K562 (cell line): ENCODE data around the gene AKT3. TPM values are rescaled to one million over a fixed set of nuclear protein-coding genes. Genes with fewer than 3 reads are reported as not detected.

Experiments used
- ATAC-seq: fragments of 200-7000 bp; cut with Tn5 transposase; 3 replicates; pipeline ENCODE4 v1.9.1; 2020; ENCODE audit warnings: moderate library complexity
- BruUV-seq: library from RNA; stranded (reverse); fragments of 400-500 nt; replicated peaks from 2 replicates; lab custom pipeline; 2021; lab: Mats Ljungman, UMichigan
- CTCF ChIA-PET: fragments of 300-600 bp; formaldehyde crosslinking; extraction: SDS; loops from one replicate; lab custom pipeline; 2021; ENCODE audit warnings: low intra/inter-chr PET ratio; lab: Yijun Ruan, JAX
- POLR2A ChIA-PET: fragments of 300-600, 350-650 bp; sonication (Branson Sonifier 250); formaldehyde crosslinking; extraction: SDS; loops from one replicate; lab custom pipeline; 2021; ENCODE audit warnings: antibody characterized with exemption, inconsistent platforms; lab: Yijun Ruan, JAX
- DNase-seq, 4 experiments: peaks; one replicate each; pipeline versions ENCODE4 v3.0.0 to v3.0.0-alpha.2; 2011 to 2018; ENCODE audit warnings: low spot score in 3 of 4, mixed read lengths in 3 of 4; ENCODE audit errors: extremely low read depth in 1 of 4
- FAIRE-seq: peaks from 2 replicates; lab custom pipeline; 2011; peaks lifted over from hg19 to GRCh38; lab: Jason Lieb, UNC
- H2AFZ ChIP-seq: 2 replicates; pipeline ENCODE4 v1.6.0; 2011; ENCODE audit warnings: low read depth, low read length, control low read depth, inconsistent platforms
- H3K27ac ChIP-seq: fragments of 200-600 bp; 3 replicates; pipeline ENCODE4 v1.8.0; 2011; ENCODE audit warnings: low read depth, mild to moderate bottlenecking, control low read depth, inconsistent platforms, low read length, moderate library complexity, mixed read lengths; ENCODE audit errors: extremely low read depth
- H3K27me3 ChIP-seq, 2 experiments: fragments of 300-600 bp in 1 of 2; 2 replicates in 1 of 2; 3 replicates in 1 of 2; pipeline versions ENCODE4 v1.6.0 to v1.8.0; 2011; ENCODE audit warnings: inconsistent platforms in 2 of 2, low read length in 2 of 2, mild to moderate bottlenecking in 1 of 2, mixed read lengths in 1 of 2, moderate library complexity in 1 of 2; ENCODE audit not compliant: control insufficient read depth in 2 of 2, insufficient read depth in 2 of 2
- H3K36me3 ChIP-seq: fragments of 300-600 bp; 3 replicates; pipeline ENCODE4 v1.8.0; 2011; ENCODE audit warnings: mild to moderate bottlenecking, low read length, inconsistent platforms; ENCODE audit not compliant: control insufficient read depth, insufficient read depth
- H3K4me1 ChIP-seq, 2 experiments: fragments of 200-600 bp in 1 of 2; replicated peaks in 1 of 2; 2 replicates in 1 of 2; 3 replicates in 1 of 2; pipeline versions ENCODE4 v1.5.1 to v1.8.0; 2011; ENCODE audit warnings: inconsistent platforms in 2 of 2, low read length in 2 of 2, mild to moderate bottlenecking in 1 of 2, mixed read lengths in 1 of 2, moderate library complexity in 1 of 2; ENCODE audit not compliant: control insufficient read depth in 2 of 2, insufficient read depth in 2 of 2
- H3K4me2 ChIP-seq: 2 replicates; pipeline ENCODE4 v1.6.1; 2011; ENCODE audit warnings: low read length, control low read depth, inconsistent platforms, mixed read lengths; ENCODE audit not compliant: insufficient read depth
- H3K4me3 ChIP-seq: fragments of 200-600 bp; sonication (generic), shearing (Covaris generic); 2 replicates; pipeline ENCODE4 v1.5.1; 2016; ENCODE audit warnings: control low read depth, inconsistent platforms
- H3K79me2 ChIP-seq: fragments of 200-600 bp; 3 replicates; pipeline ENCODE4 v1.8.0; 2011; ENCODE audit warnings: low read length, inconsistent platforms; ENCODE audit not compliant: control insufficient read depth, insufficient read depth
- H3K9ac ChIP-seq, 2 experiments: 2 replicates each; pipeline versions ENCODE4 v1.6.0 to v1.6.1; 2011; ENCODE audit warnings: low read depth in 2 of 2, low read length in 2 of 2, control low read depth in 1 of 2, inconsistent platforms in 1 of 2, mild to moderate bottlenecking in 1 of 2, mixed read lengths in 1 of 2; ENCODE audit not compliant: insufficient read depth in 1 of 2
- H3K9me1 ChIP-seq: one replicate; pipeline ENCODE4 v1.6.0; 2011; ENCODE audit warnings: inconsistent platforms, mild to moderate bottlenecking, low read length, moderate library complexity; ENCODE audit not compliant: control insufficient read depth, insufficient read depth
- H3K9me3 ChIP-seq: replicated peaks from 2 replicates; pipeline ENCODE4 v1.5.1; 2011; ENCODE audit warnings: low read depth, low read length, inconsistent platforms; ENCODE audit not compliant: control insufficient read depth, insufficient read depth
- H4K20me1 ChIP-seq: replicated peaks from 2 replicates; pipeline ENCODE4 v1.6.1; 2011; ENCODE audit warnings: low read length, inconsistent platforms, mixed read lengths; ENCODE audit not compliant: control insufficient read depth, insufficient read depth
- DMBX1 ChIP-seq: fragments of 250-450 bp; sonication (Bioruptor Pico); IDR thresholded peaks from 2 replicates; pipeline ENCODE4 v1.8.0; 2022; ENCODE audit warnings: inconsistent platforms, mild to moderate bottlenecking, moderate library complexity, borderline replicate concordance
- FOXP1 ChIP-seq: sonication (generic); formaldehyde crosslinking; IDR thresholded peaks from 2 replicates; pipeline ENCODE4 v1.8.0; 2022; ENCODE audit warnings: mild to moderate bottlenecking, missing genetic modification reagents
- HOXB6 ChIP-seq: fragments of 250-450 bp; sonication (Bioruptor Pico); IDR thresholded peaks from 2 replicates; pipeline ENCODE4 v1.5.1; 2022; ENCODE audit warnings: mild to moderate bottlenecking, borderline replicate concordance
- KAT2B ChIP-seq: IDR thresholded peaks from one replicate; pipeline ENCODE4 v1.6.1; 2012; ENCODE audit warnings: low read depth, mild to moderate bottlenecking, control low read depth, inconsistent platforms, low read length, moderate library complexity
- KLF1 ChIP-seq: fragments of 450-650 bp; IDR thresholded peaks from 2 replicates; pipeline ENCODE4 v1.6.1; 2016; ENCODE audit warnings: missing genetic modification characterization, missing compliant biosample characterization
- MAFF ChIP-seq: IDR thresholded peaks from 2 replicates; pipeline ENCODE4 v1.6.1; 2012; ENCODE audit warnings: low read length, improper control_type of control experiment
- POLR3A ChIP-seq: IDR thresholded peaks from 2 replicates; pipeline ENCODE4 v1.6.1; 2011; ENCODE audit warnings: borderline replicate concordance, mild to moderate bottlenecking, moderate library complexity; ENCODE audit not compliant: insufficient read length, insufficient read depth; ENCODE audit errors: extremely low read depth
- SIN3A ChIP-seq, 2 experiments: fragments of 150-350 bp in 1 of 2; IDR thresholded peaks; 2 replicates each; pipeline ENCODE4 v1.6.1; 2011 to 2016; ENCODE audit warnings: borderline replicate concordance in 2 of 2, low read depth in 2 of 2, low read length in 2 of 2, mild to moderate bottlenecking in 2 of 2, moderate library complexity in 2 of 2; ENCODE audit not compliant: control insufficient read depth in 1 of 2
- SMAD4 ChIP-seq: fragments of 250-450 bp; sonication (Bioruptor Pico); conservative IDR thresholded peaks from 2 replicates; pipeline ENCODE4 v1.8.0; 2021; ENCODE audit warnings: inconsistent platforms, mild to moderate bottlenecking, moderate library complexity
- STAG1 ChIP-seq: sonication (generic); formaldehyde crosslinking; IDR thresholded peaks from 2 replicates; pipeline ENCODE4 v1.5.0; 2020; ENCODE audit warnings: missing genetic modification reagents, borderline replicate concordance
- ZBTB8A ChIP-seq: fragments of 450-650 bp; IDR thresholded peaks from 2 replicates; pipeline ENCODE4 v1.6.1; 2018; ENCODE audit warnings: mild to moderate bottlenecking, moderate library complexity; ENCODE audit not compliant: partially characterized antibody
- ZNF140 ChIP-seq: fragments of 250-450 bp; sonication (Bioruptor Pico); IDR thresholded peaks from 2 replicates; pipeline ENCODE4 v1.8.0; 2021; ENCODE audit warnings: moderate library complexity, mild to moderate bottlenecking, inconsistent platforms
- ZNF324 ChIP-seq: fragments of 250-450 bp; sonication (Bioruptor Pico); IDR thresholded peaks from 2 replicates; pipeline ENCODE4 v1.4.0; 2020; ENCODE audit warnings: mild to moderate bottlenecking
- ZNF77 ChIP-seq: fragments of 250-450 bp; sonication (Bioruptor Pico); IDR thresholded peaks from 2 replicates; pipeline ENCODE4 v1.5.0; 2020
- WGBS: fragments of 100-300 bp; shearing (Covaris generic); methylation state at CpG from one replicate; pipeline ENCODE4 v1.1.6; 2016; ENCODE audit warnings: low coverage, mixed read lengths; ENCODE audit not compliant: insufficient coverage; ENCODE audit errors: missing lambda C conversion rate; 5-methylcytosine and 5-hydroxymethylcytosine counted together
- in situ Hi-C: fragments of 300-500 bp; cut with MboI; formaldehyde crosslinking; loops from 4 replicates; pipeline ENCODE4 v1.15.0; 2018; ENCODE audit warnings: inconsistent platforms, mixed read lengths
- intact Hi-C: fragments of 100-400 bp; cut with micrococcal nuclease; formaldehyde crosslinking; loops from 2 replicates; pipeline ENCODE4 v1.14.2; 2022
- polyA plus RNA-seq, 8 experiments: library from polyadenylated mRNA; depleted of rRNA in 4 of 8; stranded (reverse) in 5 of 8; unstranded in 3 of 8; fragments of >200 nt; fragmentation: Nextera tagmentation in 2 of 8; fragmentation: Illumina TruSeq in 1 of 8; extraction: Ambion mirVana in 2 of 8; extraction: Trizol in 1 of 8; gene quantifications; 2 replicates each; pipeline versions ENCODE4 v1.2.1 to v1.2.3, GENCODE V29; 2011 to 2014; ENCODE audit warnings: inconsistent platforms in 1 of 8, missing spikeins in 1 of 8
- total RNA-seq, 7 experiments: library from RNA; depleted of rRNA in 6 of 7; stranded (reverse); fragments of >200 nt in 6 of 7; fragmentation: Illumina TruSeq in 2 of 7; extraction: Trizol in 2 of 7; gene quantifications; 2 replicates each; pipeline versions ENCODE4 v1.2.1 to v1.2.3, GENCODE V29; 2011 to 2021; ENCODE audit warnings: low replicate concordance in 1 of 7
- TF ChIP-seq, protein P1 (sequence below): fragments of 450-650 bp; IDR thresholded peaks from 2 replicates; pipeline ENCODE4 v1.6.1; 2016; ENCODE audit warnings: antibody characterized with exemption
- TF ChIP-seq, protein P2 (sequence below): fragments of 450-650 bp; IDR thresholded peaks from 2 replicates; pipeline ENCODE4 v1.6.1; 2016; ENCODE audit warnings: borderline replicate concordance
- TF ChIP-seq, protein P3 (sequence below): sonication (generic); formaldehyde crosslinking; IDR thresholded peaks from 2 replicates; pipeline ENCODE4 v1.5.0; 2020; ENCODE audit warnings: missing genetic modification reagents

AKT3 gene
- total and polyA plus RNA-seq, 9 of the 15 experiments (the other 6 are each of a cell fraction or from before 2014, with no cell fraction given), result 0.04 to 0.54 (median 0.18) TPM; not detected in 1

DNA sequence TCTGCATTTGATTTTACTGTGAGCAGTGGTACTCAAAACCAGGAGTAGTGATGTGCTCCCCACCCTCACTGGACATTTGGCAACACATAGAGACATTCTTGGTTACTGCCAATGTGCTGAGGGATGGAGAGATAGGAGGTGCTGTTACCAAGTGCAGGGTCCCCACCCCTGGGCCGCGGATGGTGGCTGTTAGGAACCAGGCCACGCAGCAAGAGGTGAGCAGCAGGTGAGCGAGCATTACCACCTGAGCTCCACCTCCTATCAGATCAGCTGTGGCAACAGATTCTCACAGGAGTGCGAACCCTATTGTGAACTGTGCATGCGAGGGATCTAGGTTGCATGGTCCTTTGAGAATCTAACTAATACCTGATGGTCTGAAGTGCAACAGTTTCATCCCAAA lies 95.7 kb downstream of the AKT3 start (continued):
- no peak for TF ChIP-seq DMBX1 (CRISPR knock-in tag)
- TF ChIP-seq ZNF140 (CRISPR knock-in tag), result no peak
- TF ChIP-seq KLF1 (tag), result no peak
- TF ChIP-seq KAT2B, result no peak
- no peak for TF ChIP-seq HOXB6 (CRISPR knock-in tag)

DNA sequence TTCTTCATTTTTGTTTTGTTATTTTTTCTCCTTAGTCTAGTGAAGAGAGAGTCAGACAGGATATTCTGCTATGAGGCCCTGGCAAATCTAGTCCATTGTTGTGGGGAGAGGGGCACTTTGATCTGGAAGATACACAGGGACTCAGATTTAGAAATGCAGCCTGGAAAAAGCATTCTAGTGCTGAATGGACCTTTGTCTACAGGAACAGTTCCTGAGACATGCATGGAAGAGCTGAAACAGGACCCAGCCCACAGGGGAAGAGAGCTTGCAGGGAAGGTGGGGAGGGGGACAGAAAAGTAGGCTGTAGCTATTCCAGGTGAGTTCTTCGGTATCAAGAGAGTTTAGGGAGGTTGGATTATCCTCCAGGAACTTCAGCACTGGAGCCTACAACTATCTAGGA lies 98.5 kb downstream of the AKT3 start:
- Histone ChIP-seq H3K27me3 (no peaks in the 10 kb centered on the region), H3K4me2 (no peak overlapping the region), H3K79me2 (no peaks in the 10 kb centered on the region), H3K4me1 (no peaks in the 10 kb centered on the region), H4K20me1 (no peaks in the 10 kb centered on the region), H3K36me3 (no peaks in the 10 kb centered on the region), H2AFZ (no peak overlapping the region), H3K27ac (no peak overlapping the region), H3K9me3 (no peaks in the 10 kb centered on the region), H3K9me1 (no peaks in the 10 kb centered on the region), H3K9ac (no peak overlapping the region), H3K4me3 (no peak overlapping the region)
- no peak for FAIRE-seq
- ChIA-PET POLR2A (no interaction called here), CTCF (no interaction called here)
- ATAC-seq, result no peak
- 0% methylated on average over 1 of the region's 1 CpG for WGBS
- BruUV-seq, result no TSS peak
- intact Hi-C loops, result no loop called here
- DNase-seq, result no peak
- in situ Hi-C loops, result no loop called here
- no peak for TF ChIP-seq POLR3A
- no peak for TF ChIP-seq ZNF324 (CRISPR knock-in tag)
- TF ChIP-seq ZNF77 (CRISPR knock-in tag), result no peak
- TF ChIP-seq, protein P1, sequence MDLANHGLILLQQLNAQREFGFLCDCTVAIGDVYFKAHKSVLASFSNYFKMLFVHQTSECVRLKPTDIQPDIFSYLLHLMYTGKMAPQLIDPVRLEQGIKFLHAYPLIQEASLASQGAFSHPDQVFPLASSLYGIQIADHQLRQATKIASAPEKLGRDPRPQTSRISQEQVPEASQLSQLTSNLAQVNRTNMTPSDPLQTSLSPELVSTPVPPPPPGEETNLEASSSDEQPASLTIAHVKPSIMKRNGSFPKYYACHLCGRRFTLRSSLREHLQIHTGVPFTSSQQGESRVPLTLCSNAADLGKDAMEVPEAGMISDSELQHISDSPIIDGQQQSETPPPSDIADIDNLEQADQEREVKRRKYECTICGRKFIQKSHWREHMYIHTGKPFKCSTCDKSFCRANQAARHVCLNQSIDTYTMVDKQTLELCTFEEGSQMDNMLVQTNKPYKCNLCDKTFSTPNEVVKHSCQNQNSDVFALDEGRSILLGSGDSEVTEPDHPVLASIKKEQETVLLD, result no peak
- TF ChIP-seq SIN3A (IDR thresholded peaks at IDR 0.05; ENCODE audit: borderline replicate concordance in 2 of 2, control insufficient read depth in 1 of 2, low read depth in 2 of 2, low read length in 2 of 2), result no peak
- TF ChIP-seq, protein P2, sequence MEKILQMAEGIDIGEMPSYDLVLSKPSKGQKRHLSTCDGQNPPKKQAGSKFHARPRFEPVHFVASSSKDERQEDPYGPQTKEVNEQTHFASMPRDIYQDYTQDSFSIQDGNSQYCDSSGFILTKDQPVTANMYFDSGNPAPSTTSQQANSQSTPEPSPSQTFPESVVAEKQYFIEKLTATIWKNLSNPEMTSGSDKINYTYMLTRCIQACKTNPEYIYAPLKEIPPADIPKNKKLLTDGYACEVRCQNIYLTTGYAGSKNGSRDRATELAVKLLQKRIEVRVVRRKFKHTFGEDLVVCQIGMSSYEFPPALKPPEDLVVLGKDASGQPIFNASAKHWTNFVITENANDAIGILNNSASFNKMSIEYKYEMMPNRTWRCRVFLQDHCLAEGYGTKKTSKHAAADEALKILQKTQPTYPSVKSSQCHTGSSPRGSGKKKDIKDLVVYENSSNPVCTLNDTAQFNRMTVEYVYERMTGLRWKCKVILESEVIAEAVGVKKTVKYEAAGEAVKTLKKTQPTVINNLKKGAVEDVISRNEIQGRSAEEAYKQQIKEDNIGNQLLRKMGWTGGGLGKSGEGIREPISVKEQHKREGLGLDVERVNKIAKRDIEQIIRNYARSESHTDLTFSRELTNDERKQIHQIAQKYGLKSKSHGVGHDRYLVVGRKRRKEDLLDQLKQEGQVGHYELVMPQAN, result no peak
- TF ChIP-seq MAFF, result no peak
- TF ChIP-seq, protein P3, sequence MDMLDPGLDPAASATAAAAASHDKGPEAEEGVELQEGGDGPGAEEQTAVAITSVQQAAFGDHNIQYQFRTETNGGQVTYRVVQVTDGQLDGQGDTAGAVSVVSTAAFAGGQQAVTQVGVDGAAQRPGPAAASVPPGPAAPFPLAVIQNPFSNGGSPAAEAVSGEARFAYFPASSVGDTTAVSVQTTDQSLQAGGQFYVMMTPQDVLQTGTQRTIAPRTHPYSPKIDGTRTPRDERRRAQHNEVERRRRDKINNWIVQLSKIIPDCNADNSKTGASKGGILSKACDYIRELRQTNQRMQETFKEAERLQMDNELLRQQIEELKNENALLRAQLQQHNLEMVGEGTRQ, result no peak
- TF ChIP-seq FOXP1 (CRISPR knock-in tag), result no peak
- no peak for TF ChIP-seq STAG1
- TF ChIP-seq SMAD4 (CRISPR knock-in tag), result no peak
- no peak for TF ChIP-seq ZBTB8A
